Testis (tissue), 2 donors: ENCODE results near the gene ALS2CL.

ENCODE experiments used
- CTCF ChIP-seq, 3 experiments: fragments of 450-650 bp in 2 of 3; fragments of 200-600 bp in 1 of 3; sonication (generic) in 1 of 3; IDR thresholded peaks; one replicate each; pipeline ENCODE4 v1.5.1; 2016 to 2019; ENCODE audit warnings: antibody characterized with exemption in 3 of 3, mild to moderate bottlenecking in 2 of 3, moderate library complexity in 1 of 3
- POLR2A ChIP-seq: fragments of 450-650 bp; IDR thresholded peaks from one replicate; pipeline ENCODE4 v1.6.1; 2017; ENCODE audit warnings: antibody characterized with exemption, mild to moderate bottlenecking, moderate library complexity

GRCh38 chr3:46671541-46672348 is 21.7 kb downstream of the ALS2CL start:
- TF ChIP-seq CTCF (IDR thresholded peaks at IDR 0.05): no peak
- no peak for TF ChIP-seq POLR2A
